Mesenchymal stem cell (in vitro differentiated cells and primary cell): Measurements from ENCODE around the gene OR10D3. TPM values are rescaled to one million over a fixed set of nuclear protein-coding genes. Genes with fewer than 3 reads are reported as not detected.

Source experiments
- DNase-seq: peaks from one replicate; pipeline ENCODE4 v3.0.0-alpha.2; 2013
- H2AFZ ChIP-seq: one replicate; pipeline ENCODE4 v1.6.1; 2013; ENCODE audit warnings: low read depth, mild to moderate bottlenecking, control low read depth, inconsistent platforms, low read length, moderate library complexity
- H2AK5ac ChIP-seq: 2 replicates; pipeline ENCODE4 v1.6.1; 2013; ENCODE audit warnings: low read length, moderate library complexity, mild to moderate bottlenecking, inconsistent platforms; ENCODE audit not compliant: severe bottlenecking
- H2BK120ac ChIP-seq: one replicate; pipeline ENCODE4 v1.6.1; 2013; ENCODE audit warnings: low read depth, mild to moderate bottlenecking, inconsistent platforms, low read length, moderate library complexity
- H2BK12ac ChIP-seq, 2 experiments: one replicate each; pipeline ENCODE4 v1.6.1; 2013; ENCODE audit warnings: inconsistent platforms in 2 of 2, low read length in 2 of 2, mild to moderate bottlenecking in 2 of 2, moderate library complexity in 2 of 2, control low read depth in 1 of 2
- H2BK15ac ChIP-seq: one replicate; pipeline ENCODE4 v1.6.1; 2013; ENCODE audit warnings: mild to moderate bottlenecking, low read depth, inconsistent platforms; ENCODE audit not compliant: poor library complexity, severe bottlenecking
- H2BK5ac ChIP-seq: 2 replicates; pipeline ENCODE4 v1.6.1; 2013; ENCODE audit warnings: low read depth, mild to moderate bottlenecking, low read length, control low read depth, inconsistent platforms; ENCODE audit not compliant: poor library complexity, severe bottlenecking
- H3K14ac ChIP-seq, 2 experiments: one replicate each; pipeline ENCODE4 v1.6.1; 2013; ENCODE audit warnings: inconsistent platforms in 2 of 2, low read length in 2 of 2, control low read depth in 1 of 2, mild to moderate bottlenecking in 1 of 2, moderate library complexity in 1 of 2
- H3K18ac ChIP-seq, 2 experiments: one replicate each; pipeline ENCODE4 v1.6.1; 2013; ENCODE audit warnings: inconsistent platforms in 2 of 2, low read length in 2 of 2, control low read depth in 1 of 2, low read depth in 1 of 2, mild to moderate bottlenecking in 1 of 2
- H3K23ac ChIP-seq, 2 experiments: one replicate each; pipeline ENCODE4 v1.6.1; 2013; ENCODE audit warnings: inconsistent platforms in 2 of 2, low read length in 2 of 2, mild to moderate bottlenecking in 2 of 2, moderate library complexity in 2 of 2, control low read depth in 1 of 2
- H3K27ac ChIP-seq: 2 replicates; pipeline ENCODE4 v1.5.1; 2013; ENCODE audit warnings: mild to moderate bottlenecking, moderate library complexity, low read length, control low read depth, inconsistent platforms; ENCODE audit not compliant: poor library complexity, severe bottlenecking
- H3K27me3 ChIP-seq, 2 experiments: 2 replicates each; pipeline versions ENCODE4 v1.6.1 to v1.7.0; 2013; ENCODE audit warnings: low read length in 2 of 2, mild to moderate bottlenecking in 2 of 2, moderate library complexity in 2 of 2, control low read depth in 1 of 2, inconsistent platforms in 1 of 2; ENCODE audit not compliant: control insufficient read depth in 1 of 2, insufficient read depth in 1 of 2
- H3K36me3 ChIP-seq, 2 experiments: 2 replicates each; pipeline versions ENCODE4 v1.6.1 to v1.7.0; 2013; ENCODE audit warnings: low read length in 2 of 2, control low read depth in 1 of 2, inconsistent platforms in 1 of 2, low read depth in 1 of 2, mild to moderate bottlenecking in 1 of 2; ENCODE audit not compliant: insufficient read depth in 2 of 2, control insufficient read depth in 1 of 2
- H3K4ac ChIP-seq, 2 experiments: one replicate each; pipeline ENCODE4 v1.6.1; 2013; ENCODE audit warnings: inconsistent platforms in 2 of 2, low read length in 2 of 2, mild to moderate bottlenecking in 2 of 2, moderate library complexity in 2 of 2, control low read depth in 1 of 2, low read depth in 1 of 2
- H3K4me1 ChIP-seq: 2 replicates; pipeline ENCODE4 v1.6.1; 2013; ENCODE audit warnings: low read depth, low read length, control low read depth; ENCODE audit not compliant: control insufficient read depth, insufficient read depth
- H3K4me2 ChIP-seq: 2 replicates; pipeline ENCODE4 v1.6.1; 2013; ENCODE audit warnings: low read length, mild to moderate bottlenecking, inconsistent platforms; ENCODE audit not compliant: poor library complexity, severe bottlenecking
- H3K4me3 ChIP-seq, 2 experiments: 2 replicates each; pipeline versions ENCODE4 v1.5.1 to v1.7.0; 2013; ENCODE audit warnings: low read length in 2 of 2, mild to moderate bottlenecking in 2 of 2, control low read depth in 1 of 2, low read depth in 1 of 2; ENCODE audit not compliant: insufficient read depth in 1 of 2
- H3K79me1 ChIP-seq: replicated peaks from 2 replicates; pipeline ENCODE4 v1.6.1; 2013; ENCODE audit warnings: mild to moderate bottlenecking, control low read depth, low read length, inconsistent platforms; ENCODE audit not compliant: poor library complexity, severe bottlenecking
- H3K9ac ChIP-seq: 2 replicates; pipeline ENCODE4 v1.7.0; 2013; ENCODE audit warnings: mild to moderate bottlenecking, low read length, moderate library complexity
- H3K9me3 ChIP-seq: 2 replicates; pipeline ENCODE4 v1.7.0; 2013; ENCODE audit warnings: mild to moderate bottlenecking, low read length; ENCODE audit not compliant: control insufficient read depth
- H4K8ac ChIP-seq: one replicate; pipeline ENCODE4 v1.6.1; 2013; ENCODE audit warnings: inconsistent platforms, mild to moderate bottlenecking, low read length, moderate library complexity
- H4K91ac ChIP-seq: one replicate; pipeline ENCODE4 v1.6.1; 2013; ENCODE audit warnings: mild to moderate bottlenecking, low read length, inconsistent platforms
- WGBS: methylation state at CpG from one replicate; pipeline ENCODE4 v1.1.7; 2013; ENCODE audit warnings: mixed read lengths; 5-methylcytosine and 5-hydroxymethylcytosine counted together
- polyA plus RNA-seq, 2 experiments: library from polyadenylated mRNA; stranded (reverse); fragments of 200-250 nt; gene quantifications; one replicate each; pipeline ENCODE4 v1.2.3, GENCODE V29; 2013

The OR10D3 gene
- polyA plus RNA-seq (2013, experiment 1 of 2), result not detected
- not detected for polyA plus RNA-seq (2013, experiment 2 of 2)

GRCh38 chr11:124183068-124183467, at the start of gene OR10D3:
Gene OR10D3 (plus strand): TSS chr11:124183345. CDS start chr11:124185270, 1,925 bp downstream.
- H3K79me1 ChIP-seq, result no peaks in the 10 kb centered on the region
- no peak within 1 kb of the TSS for H3K14ac ChIP-seq
- H3K36me3 ChIP-seq, result no peaks in the 10 kb centered on the region
- no peak within 1 kb of the TSS for H2AK5ac ChIP-seq
- H3K23ac ChIP-seq, result no peak within 1 kb of the TSS
- H3K4ac ChIP-seq, result no peak within 1 kb of the TSS
- H3K27me3 ChIP-seq, result peaks cover 0 to 3% of the 10 kb centered on the region in 2 experiments
- no peak within 1 kb of the TSS for H2AFZ ChIP-seq
- no peak within 1 kb of the TSS for H2BK12ac ChIP-seq
- no peak for DNase-seq
- H3K9ac ChIP-seq, result no peak within 1 kb of the TSS
- H3K4me3 ChIP-seq, result no peak within 1 kb of the TSS
- no peaks in the 10 kb centered on the region for H3K4me1 ChIP-seq
- H4K91ac ChIP-seq, result no peak within 1 kb of the TSS
- no peaks in the 10 kb centered on the region for H3K9me3 ChIP-seq
- H3K18ac ChIP-seq, result no peak within 1 kb of the TSS
- H2BK5ac ChIP-seq, result no peak within 1 kb of the TSS
- H3K4me2 ChIP-seq, result no peak within 1 kb of the TSS
- H2BK120ac ChIP-seq, result no peak within 1 kb of the TSS
- 62% methylated on average over 1 of the region's 3 CpGs for WGBS
- H3K27ac ChIP-seq, result no peak within 1 kb of the TSS
- H2BK15ac ChIP-seq, result no peak within 1 kb of the TSS
- H4K8ac ChIP-seq, result no peak within 1 kb of the TSS

- H3K4me1 ChIP-seq, result no peaks in the 10 kb centered on the region
- H3K18ac ChIP-seq, result no peak overlapping the region
- H2BK15ac ChIP-seq, result no peak overlapping the region
- no peak overlapping the region for H3K4me3 ChIP-seq
- H3K36me3 ChIP-seq, result peaks cover 5 to 50% of the 10 kb centered on the region in 2 experiments
- no peak for DNase-seq
- no peak overlapping the region for H2BK5ac ChIP-seq
- WGBS, result 100% methylated on average over 1 of the region's 2 CpGs
- no peaks in the 10 kb centered on the region for H3K79me1 ChIP-seq
- no peak overlapping the region for H4K8ac ChIP-seq
- no peak overlapping the region for H2BK120ac ChIP-seq
- H3K9me3 ChIP-seq, result peaks cover 14% of the 10 kb centered on the region
- H3K23ac ChIP-seq, result no peak overlapping the region
- no peak overlapping the region for H3K14ac ChIP-seq
- no peaks in the 10 kb centered on the region for H3K27me3 ChIP-seq
- H2BK12ac ChIP-seq, result no peak overlapping the region
- H2AFZ ChIP-seq, result no peak overlapping the region
- H3K4me2 ChIP-seq, result no peak overlapping the region
- H4K91ac ChIP-seq, result no peak overlapping the region
- H3K9ac ChIP-seq, result no peak overlapping the region
- no peak overlapping the region for H3K27ac ChIP-seq
- no peak overlapping the region for H3K4ac ChIP-seq
- no peak overlapping the region for H2AK5ac ChIP-seq
Measured at GRCh38 chr11:124143034-124143433, 40.1 kb upstream of the OR10D3 start.

GRCh38 chr11:124147951-124148350, 35.2 kb upstream of the OR10D3 start:
- H2BK5ac ChIP-seq, result no peak overlapping the region
- no peak overlapping the region for H3K4ac ChIP-seq
- no peak overlapping the region for H3K23ac ChIP-seq
- H4K91ac ChIP-seq, result no peak overlapping the region
- H2BK15ac ChIP-seq, result no peak overlapping the region
- H4K8ac ChIP-seq, result no peak overlapping the region
- no peak overlapping the region for H3K4me2 ChIP-seq
- H3K18ac ChIP-seq, result no peak overlapping the region
- no peak for DNase-seq
- H3K9ac ChIP-seq, result no peak overlapping the region
- no peak overlapping the region for H3K14ac ChIP-seq
- no peak overlapping the region for H3K4me3 ChIP-seq
- peaks cover 4% of the 10 kb centered on the region for H3K9me3 ChIP-seq
- H3K27ac ChIP-seq, result no peak overlapping the region
- no peaks in the 10 kb centered on the region for H3K27me3 ChIP-seq
- no peak overlapping the region for H2BK120ac ChIP-seq
- H3K4me1 ChIP-seq, result no peaks in the 10 kb centered on the region
- H2AFZ ChIP-seq, result no peak overlapping the region
- WGBS, result 100% methylated on average over 2 of the region's 2 CpGs
- peaks cover 0 to 27% of the 10 kb centered on the region in 2 experiments for H3K36me3 ChIP-seq
- H2BK12ac ChIP-seq, result no peak overlapping the region
- no peak overlapping the region for H2AK5ac ChIP-seq
- no peaks in the 10 kb centered on the region for H3K79me1 ChIP-seq

- Histone ChIP-seq H2BK5ac (no peak overlapping the region), H3K4me2 (no peak overlapping the region), H3K9ac (no peak overlapping the region), H3K4me3 (no peak overlapping the region), H3K23ac (no peak overlapping the region), H2BK120ac (no peak overlapping the region), H3K4me1 (no peaks in the 10 kb centered on the region), H2BK15ac (no peak overlapping the region), H3K27ac (no peak overlapping the region), H3K14ac (no peak overlapping the region), H3K9me3 (peaks cover 4% of the 10 kb centered on the region), H2AK5ac (no peak overlapping the region), H2AFZ (no peak overlapping the region), H4K91ac (no peak overlapping the region), H4K8ac (no peak overlapping the region), H3K4ac (no peak overlapping the region), H3K79me1 (no peaks in the 10 kb centered on the region), H3K27me3 (no peaks in the 10 kb centered on the region), H3K18ac (no peak overlapping the region), H2BK12ac (no peak overlapping the region), H3K36me3 (peaks cover 0 to 10% of the 10 kb centered on the region in 2 experiments)
- 97% methylated on average over 4 of the region's 5 CpGs for WGBS
- DNase-seq, result no peak
Measured at GRCh38 chr11:124150684-124151083, 32.5 kb upstream of the OR10D3 start.
